ENCODE data around the gene TBCK. TPM values are rescaled to one million over a fixed set of nuclear protein-coding genes. Genes with fewer than 3 reads are reported as not detected.

Gene TBCK
- total RNA-seq, 1 donor from 2014 or later = 12.0 TPM

- H3K27me3 ChIP-seq (ENCODE audit: control insufficient read depth, insufficient read depth, low read length) = no peaks in the 10 kb centered on the region
- peak; percentile 50 for DNase-seq (ENCODE audit: low read depth)
- H3K4me3 ChIP-seq (ENCODE audit: low read depth, low read length) = no peak overlapping the region
- H3K36me3 ChIP-seq (ENCODE audit: control insufficient read depth, insufficient read depth, low read length) = no peaks in the 10 kb centered on the region
- no peak for TF ChIP-seq CTCF (IDR thresholded peaks at IDR 0.05; ENCODE audit: insufficient read depth, low read length, poor library complexity, severe bottlenecking)
These were observed 317.6 kb downstream of the TBCK start for GRCh38 chr4:105998171-105999063.

- Histone ChIP-seq H3K36me3 (ENCODE audit: control insufficient read depth, insufficient read depth, low read length) (no peaks in the 10 kb centered on the region), H3K27me3 (ENCODE audit: control insufficient read depth, insufficient read depth, low read length) (no peaks in the 10 kb centered on the region), H3K4me3 (ENCODE audit: low read depth, low read length) (no peak overlapping the region)
- TF ChIP-seq CTCF (IDR thresholded peaks at IDR 0.05; ENCODE audit: insufficient read depth, low read length, poor library complexity, severe bottlenecking) = no peak
- no peak for DNase-seq (ENCODE audit: low read depth)
These were observed 319.2 kb downstream of the TBCK start for GRCh38 chr4:105996845-105997244.

GRCh38 chr4:105994841-105995501, 321.0 kb downstream of the TBCK start:
- Histone ChIP-seq H3K36me3 (ENCODE audit: control insufficient read depth, insufficient read depth, low read length) (no peaks in the 10 kb centered on the region), H3K27me3 (ENCODE audit: control insufficient read depth, insufficient read depth, low read length) (no peaks in the 10 kb centered on the region), H3K4me3 (ENCODE audit: low read depth, low read length) (no peak overlapping the region)
- TF ChIP-seq CTCF (IDR thresholded peaks at IDR 0.05; ENCODE audit: insufficient read depth, low read length, poor library complexity, severe bottlenecking) = no peak
- no peak for DNase-seq (ENCODE audit: low read depth)

GRCh38 chr4:105994061-105994460, 321.9 kb downstream of the TBCK start:
- no peaks in the 10 kb centered on the region for H3K36me3 ChIP-seq (ENCODE audit: control insufficient read depth, insufficient read depth, low read length)
- no peak overlapping the region for H3K4me3 ChIP-seq (ENCODE audit: low read depth, low read length)
- no peak for TF ChIP-seq CTCF (IDR thresholded peaks at IDR 0.05; ENCODE audit: insufficient read depth, low read length, poor library complexity, severe bottlenecking)
- H3K27me3 ChIP-seq (ENCODE audit: control insufficient read depth, insufficient read depth, low read length) = no peaks in the 10 kb centered on the region
- DNase-seq (ENCODE audit: low read depth) = no peak

GRCh38 chr4:105992641-105993305, 323.2 kb downstream of the TBCK start:
- peak; percentile 81 for DNase-seq (ENCODE audit: low read depth)
- Histone ChIP-seq H3K4me3 (ENCODE audit: low read depth, low read length) (no peak overlapping the region), H3K27me3 (ENCODE audit: control insufficient read depth, insufficient read depth, low read length) (no peaks in the 10 kb centered on the region), H3K36me3 (ENCODE audit: control insufficient read depth, insufficient read depth, low read length) (no peaks in the 10 kb centered on the region)
- no peak for TF ChIP-seq CTCF (IDR thresholded peaks at IDR 0.05; ENCODE audit: insufficient read depth, low read length, poor library complexity, severe bottlenecking)

Data from kidney epithelial cell (primary cell).